GM12891 (cell line): ENCODE results near the gene PPP1R12A.

ENCODE experiments used
- PAX5 ChIP-seq: IDR thresholded peaks from 2 replicates; pipeline ENCODE4 v1.6.1; 2011; ENCODE audit warnings: low read length, moderate library complexity, mild to moderate bottlenecking; ENCODE audit not compliant: insufficient read depth, severe bottlenecking
- POLR2A ChIP-seq: IDR thresholded peaks from 2 replicates; pipeline ENCODE4 v1.6.1; 2011; ENCODE audit warnings: low read depth, low read length, control low read depth
- POLR2AphosphoS5 ChIP-seq: IDR thresholded peaks from 2 replicates; pipeline ENCODE4 v1.6.1; 2011; ENCODE audit warnings: low read depth, low read length, control low read depth
- POU2F2 ChIP-seq: IDR thresholded peaks from 2 replicates; pipeline ENCODE4 v1.6.1; 2011; ENCODE audit warnings: low read depth, mild to moderate bottlenecking, control low read depth, low read length, moderate library complexity
- SPI1 ChIP-seq: IDR thresholded peaks from 2 replicates; pipeline ENCODE4 v1.6.1; 2011; ENCODE audit warnings: low read depth, low read length, control low read depth
- TAF1 ChIP-seq: IDR thresholded peaks from 2 replicates; pipeline ENCODE4 v1.6.1; 2011; ENCODE audit warnings: low read depth, low read length, control low read depth

GRCh38 chr12:79874665-79875064 lies 60.2 kb downstream of the PPP1R12A start:
- no peak for TF ChIP-seq POLR2AphosphoS5
- TF ChIP-seq TAF1: no peak
- no peak for TF ChIP-seq POLR2A
- no peak for TF ChIP-seq SPI1
- no peak for TF ChIP-seq POU2F2
- no peak for TF ChIP-seq PAX5
